Measurements from ENCODE around the gene UBE2U.

UBE2U gene

GRCh38 chr1:64269558-64269884 lies 66.1 kb downstream of the UBE2U start:
- WGBS, 2 donors (ENCODE audit: extremely low coverage in 2 of 2, insufficient read length in 2 of 2, insufficient replicate concordance in 1 of 2) = no CpG with 5 or more reads among the region's 1 CpG
- H3K4ac ChIP-seq (ENCODE audit: low read length) = no peak overlapping the region
- H2BK12ac ChIP-seq (ENCODE audit: low read length) = no peak overlapping the region
- H4K91ac ChIP-seq (ENCODE audit: low read depth, low read length, poor library complexity) = no peak overlapping the region
- H3K27me3 ChIP-seq (ENCODE audit: control insufficient read depth in 3 of 3, insufficient read depth in 3 of 3, low read depth in 1 of 3, low read length in 3 of 3) = no peaks in the 10 kb centered on the region
- H3K36me3 ChIP-seq (replicated peaks in 1 of 2; ENCODE audit: control insufficient read depth in 2 of 2, insufficient read depth in 2 of 2, low read length in 2 of 2) = no peaks in the 10 kb centered on the region
- DNase-seq (ENCODE audit: low spot score) = no peak
- H3K18ac ChIP-seq (ENCODE audit: low read length) = no peak overlapping the region
- H4K8ac ChIP-seq (ENCODE audit: low read depth, low read length) = no peak overlapping the region
- no peak overlapping the region for H2BK15ac ChIP-seq (ENCODE audit: low read length)
- H2AK5ac ChIP-seq (ENCODE audit: low read depth, low read length) = no peak overlapping the region
- H3K27ac ChIP-seq (replicated peaks; ENCODE audit: low read length) = no peak overlapping the region
- H2BK120ac ChIP-seq (ENCODE audit: low read depth, low read length) = no peak overlapping the region
- no peak overlapping the region for H3K23ac ChIP-seq (ENCODE audit: low read depth, low read length, poor library complexity)
- no peak overlapping the region for H2BK5ac ChIP-seq (ENCODE audit: low read length)
- H3K4me3 ChIP-seq (ENCODE audit: low read length in 2 of 2) = no peak overlapping the region
- no peaks in the 10 kb centered on the region for H3K79me1 ChIP-seq (ENCODE audit: low read depth, low read length)
- H3K14ac ChIP-seq (ENCODE audit: low read length) = no peak overlapping the region
- H3K4me2 ChIP-seq (ENCODE audit: insufficient read depth, low read length, poor library complexity, severe bottlenecking) = no peak overlapping the region
- peak overlapping the region; percentile 39 for H2AFZ ChIP-seq (ENCODE audit: low read length)
- no peak overlapping the region for H3K9ac ChIP-seq (ENCODE audit: low read depth, low read length, poor library complexity)
- H3K9me3 ChIP-seq (replicated peaks in 1 of 2; ENCODE audit: control insufficient read depth in 2 of 2, insufficient read depth in 1 of 2, low read depth in 1 of 2, low read length in 2 of 2) = no peaks in the 10 kb centered on the region
- no peaks in the 10 kb centered on the region for H3K4me1 ChIP-seq (ENCODE audit: control insufficient read depth in 2 of 2, insufficient read depth in 1 of 2, low read depth in 1 of 2, low read length in 2 of 2)

GRCh38 chr1:64280001-64280400 lies 76.6 kb downstream of the UBE2U start:
- Histone ChIP-seq H2BK15ac (ENCODE audit: low read length) (no peak overlapping the region), H4K91ac (ENCODE audit: low read depth, low read length, poor library complexity) (no peak overlapping the region), H2BK12ac (ENCODE audit: low read length) (no peak overlapping the region), H3K4me1 (ENCODE audit: control insufficient read depth in 2 of 2, insufficient read depth in 1 of 2, low read depth in 1 of 2, low read length in 2 of 2) (peaks cover 3% of the 10 kb centered on the region in 2 donors), H3K9me3 (replicated peaks in 1 of 2; ENCODE audit: control insufficient read depth in 2 of 2, insufficient read depth in 1 of 2, low read depth in 1 of 2, low read length in 2 of 2) (no peaks in the 10 kb centered on the region), H2BK120ac (ENCODE audit: low read depth, low read length) (no peak overlapping the region), H3K4me3 (ENCODE audit: low read length in 2 of 2) (no peak overlapping the region), H2BK5ac (ENCODE audit: low read length) (no peak overlapping the region), H4K8ac (ENCODE audit: low read depth, low read length) (no peak overlapping the region), H3K4ac (ENCODE audit: low read length) (no peak overlapping the region), H3K23ac (ENCODE audit: low read depth, low read length, poor library complexity) (no peak overlapping the region), H3K9ac (ENCODE audit: low read depth, low read length, poor library complexity) (no peak overlapping the region), H2AK5ac (ENCODE audit: low read depth, low read length) (no peak overlapping the region), H3K27me3 (ENCODE audit: control insufficient read depth in 3 of 3, insufficient read depth in 3 of 3, low read depth in 1 of 3, low read length in 3 of 3) (no peaks in the 10 kb centered on the region), H2AFZ (ENCODE audit: low read length) (no peak overlapping the region), H3K4me2 (ENCODE audit: insufficient read depth, low read length, poor library complexity, severe bottlenecking) (no peak overlapping the region), H3K18ac (ENCODE audit: low read length) (no peak overlapping the region), H3K14ac (ENCODE audit: low read length) (no peak overlapping the region), H3K79me1 (ENCODE audit: low read depth, low read length) (no peaks in the 10 kb centered on the region), H3K27ac (replicated peaks; ENCODE audit: low read length) (no peak overlapping the region), H3K36me3 (replicated peaks in 1 of 2; ENCODE audit: control insufficient read depth in 2 of 2, insufficient read depth in 2 of 2, low read length in 2 of 2) (no peaks in the 10 kb centered on the region)
- WGBS, 2 donors (ENCODE audit: extremely low coverage in 2 of 2, insufficient read length in 2 of 2, insufficient replicate concordance in 1 of 2) = no CpG with 5 or more reads among the region's 4 CpGs
- no peak for DNase-seq (ENCODE audit: low spot score)

- Histone ChIP-seq H3K4me3 (ENCODE audit: low read length in 2 of 2) (no peak overlapping the region), H4K91ac (ENCODE audit: low read depth, low read length, poor library complexity) (no peak overlapping the region), H3K18ac (ENCODE audit: low read length) (no peak overlapping the region), H3K36me3 (replicated peaks in 1 of 2; ENCODE audit: control insufficient read depth in 2 of 2, insufficient read depth in 2 of 2, low read length in 2 of 2) (no peaks in the 10 kb centered on the region), H3K79me1 (ENCODE audit: low read depth, low read length) (no peaks in the 10 kb centered on the region), H3K14ac (ENCODE audit: low read length) (no peak overlapping the region), H2BK120ac (ENCODE audit: low read depth, low read length) (no peak overlapping the region), H2AK5ac (ENCODE audit: low read depth, low read length) (no peak overlapping the region), H4K8ac (ENCODE audit: low read depth, low read length) (no peak overlapping the region), H3K27me3 (ENCODE audit: control insufficient read depth in 3 of 3, insufficient read depth in 3 of 3, low read depth in 1 of 3, low read length in 3 of 3) (no peaks in the 10 kb centered on the region), H3K27ac (replicated peaks; ENCODE audit: low read length) (no peak overlapping the region), H2BK12ac (ENCODE audit: low read length) (no peak overlapping the region), H3K23ac (ENCODE audit: low read depth, low read length, poor library complexity) (no peak overlapping the region), H3K4me1 (ENCODE audit: control insufficient read depth in 2 of 2, insufficient read depth in 1 of 2, low read depth in 1 of 2, low read length in 2 of 2) (peaks cover 3% of the 10 kb centered on the region in 2 donors), H2BK15ac (ENCODE audit: low read length) (no peak overlapping the region), H2AFZ (ENCODE audit: low read length) (no peak overlapping the region), H3K9me3 (replicated peaks in 1 of 2; ENCODE audit: control insufficient read depth in 2 of 2, insufficient read depth in 1 of 2, low read depth in 1 of 2, low read length in 2 of 2) (no peaks in the 10 kb centered on the region), H2BK5ac (ENCODE audit: low read length) (no peak overlapping the region), H3K9ac (ENCODE audit: low read depth, low read length, poor library complexity) (no peak overlapping the region), H3K4me2 (ENCODE audit: insufficient read depth, low read length, poor library complexity, severe bottlenecking) (no peak overlapping the region), H3K4ac (ENCODE audit: low read length) (no peak overlapping the region)
- no CpG with 5 or more reads among the region's 4 CpGs for WGBS, 2 donors (ENCODE audit: extremely low coverage in 2 of 2, insufficient read length in 2 of 2, insufficient replicate concordance in 1 of 2)
- no peak for DNase-seq (ENCODE audit: low spot score)
These were observed 78.9 kb downstream of the UBE2U start for GRCh38 chr1:64282351-64282750.

- Histone ChIP-seq H3K4me2 (ENCODE audit: insufficient read depth, low read length, poor library complexity, severe bottlenecking) (no peak overlapping the region), H2AK5ac (ENCODE audit: low read depth, low read length) (no peak overlapping the region), H3K18ac (ENCODE audit: low read length) (no peak overlapping the region), H4K91ac (ENCODE audit: low read depth, low read length, poor library complexity) (no peak overlapping the region), H4K8ac (ENCODE audit: low read depth, low read length) (no peak overlapping the region), H3K4ac (ENCODE audit: low read length) (no peak overlapping the region), H2BK12ac (ENCODE audit: low read length) (no peak overlapping the region), H2BK15ac (ENCODE audit: low read length) (no peak overlapping the region), H2AFZ (ENCODE audit: low read length) (no peak overlapping the region), H3K36me3 (replicated peaks in 1 of 2; ENCODE audit: control insufficient read depth in 2 of 2, insufficient read depth in 2 of 2, low read length in 2 of 2) (no peaks in the 10 kb centered on the region), H3K79me1 (ENCODE audit: low read depth, low read length) (no peaks in the 10 kb centered on the region), H3K27ac (replicated peaks; ENCODE audit: low read length) (no peak overlapping the region), H3K4me3 (ENCODE audit: low read length in 2 of 2) (no peak overlapping the region), H2BK5ac (ENCODE audit: low read length) (no peak overlapping the region), H2BK120ac (ENCODE audit: low read depth, low read length) (no peak overlapping the region), H3K23ac (ENCODE audit: low read depth, low read length, poor library complexity) (no peak overlapping the region), H3K9me3 (replicated peaks in 1 of 2; ENCODE audit: control insufficient read depth in 2 of 2, insufficient read depth in 1 of 2, low read depth in 1 of 2, low read length in 2 of 2) (peaks cover 0 to 2% of the 10 kb centered on the region in 2 donors), H3K14ac (ENCODE audit: low read length) (no peak overlapping the region), H3K9ac (ENCODE audit: low read depth, low read length, poor library complexity) (no peak overlapping the region), H3K4me1 (ENCODE audit: control insufficient read depth in 2 of 2, insufficient read depth in 1 of 2, low read depth in 1 of 2, low read length in 2 of 2) (peaks cover 3% of the 10 kb centered on the region in 2 donors), H3K27me3 (ENCODE audit: control insufficient read depth in 3 of 3, insufficient read depth in 3 of 3, low read depth in 1 of 3, low read length in 3 of 3) (no peaks in the 10 kb centered on the region)
- DNase-seq (ENCODE audit: low spot score) = no peak
- no CpG with 5 or more reads among the region's 3 CpGs for whole genome bisulfite sequencing, 2 donors (ENCODE audit: extremely low coverage in 2 of 2, insufficient read length in 2 of 2, insufficient replicate concordance in 1 of 2)
These were observed 83.6 kb downstream of the UBE2U start for GRCh38 chr1:64287071-64287470.
